ENCODE results near the gene MED29. TPM values are rescaled to one million over a fixed set of nuclear protein-coding genes. Genes with fewer than 3 reads are reported as not detected.

The MED29 gene
- total and polyA plus RNA-seq, 2 donors (not counting 1 experiment from before 2014, with no cell fraction given) = 33.0 to 47.5 TPM

DNA sequence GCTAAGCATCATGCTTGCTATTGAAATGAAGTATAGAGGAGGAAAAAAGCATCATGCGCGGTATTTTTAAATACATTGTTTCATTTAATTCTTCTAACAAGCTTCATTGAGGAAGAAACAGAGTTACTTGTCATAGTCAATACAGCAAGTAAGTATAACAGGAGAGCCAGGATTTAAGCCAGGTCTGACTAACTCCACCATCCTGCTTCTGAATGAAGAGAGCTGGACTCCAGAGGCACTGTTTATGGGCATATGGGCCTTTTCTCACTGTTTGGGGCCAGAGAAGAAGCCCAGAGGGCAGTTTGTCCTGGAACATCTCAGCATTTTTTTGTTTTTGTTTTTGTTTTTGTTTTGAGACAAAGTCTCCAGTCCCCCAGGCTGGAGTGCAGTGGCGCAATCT lies 41.0 kb upstream of the MED29 start:
- Histone ChIP-seq H3K4me1 (ENCODE audit: control insufficient read depth in 2 of 2, insufficient read depth in 2 of 2, low read length in 2 of 2) (peaks cover 10 to 17% of the 10 kb centered on the region in 2 donors), H3K27me3 (replicated peaks in 1 of 4; ENCODE audit: control extremely low read depth in 1 of 4, control insufficient read depth in 3 of 4, insufficient read depth in 4 of 4, low read length in 3 of 4) (no peaks in the 10 kb centered on the region), H3K9me3 (ENCODE audit: control extremely low read depth in 1 of 3, control insufficient read depth in 2 of 3, insufficient read depth in 1 of 3, low read length in 2 of 3) (no peaks in the 10 kb centered on the region), H4K20me1 (ENCODE audit: control insufficient read depth, insufficient read depth, low read length, poor library complexity, severe bottlenecking) (peaks cover 35% of the 10 kb centered on the region), H3K27ac (ENCODE audit: low read length in 2 of 2) (no peak overlapping the region), H2AFZ (ENCODE audit: insufficient read depth, low read depth, low read length, poor library complexity, severe bottlenecking) (no peak overlapping the region), H3K36me3 (replicated peaks in 1 of 2; ENCODE audit: control extremely low read depth in 1 of 2, control insufficient read depth in 1 of 2, extremely low read depth in 1 of 2, insufficient read depth in 2 of 2, low read length in 1 of 2) (peaks cover 3 to 59% of the 10 kb centered on the region in 2 experiments), H3K9ac (ENCODE audit: low read length) (no peak overlapping the region), H3K4me2 (replicated peaks; ENCODE audit: low read depth, low read length, poor library complexity, severe bottlenecking) (no peak overlapping the region), H3K4me3 (ENCODE audit: control extremely low read depth in 1 of 5, extremely low read depth in 1 of 5, insufficient read depth in 1 of 5, low read depth in 2 of 5, low read length in 4 of 5) (no peak overlapping the region), H3K79me2 (ENCODE audit: control insufficient read depth, insufficient read depth, low read length) (peaks cover 53% of the 10 kb centered on the region)
- ChIA-PET POLR2A (no interaction called here), CTCF (interaction anchor here (2.5 kb wide), 1 partner anchor 48 kb away, joined by 7 read pairs; no protein-coding TSS in a partner anchor)
- DNase-seq (no peak), ATAC-seq (ENCODE audit: low read depth) (no peak)
- TF ChIP-seq CTCF (IDR thresholded peaks at IDR 0.05) = no peak
- TF ChIP-seq EZH2 (IDR thresholded peaks at IDR 0.05; ENCODE audit: borderline replicate concordance, insufficient read depth, low read depth, low read length, poor library complexity, severe bottlenecking) = no peak
- Mint-ChIP-seq H3K4me3 (no peak overlapping the region), H3K27ac (no peak overlapping the region), H3K4me1 (peaks cover 46% of the 10 kb centered on the region), H3K9me3 (ENCODE audit: insufficient read depth) (no peaks in the 10 kb centered on the region), H3K27me3 (no peaks in the 10 kb centered on the region)
- intact Hi-C loops (cut with micrococcal nuclease) = no loop called here
- WGBS (ENCODE audit: insufficient coverage) = 100% methylated on average over 1 of the region's 3 CpGs

- DNase-seq (peak; percentile 80), ATAC-seq (ENCODE audit: low read depth) (peak; percentile 89)
- no CpG with 5 or more reads among the region's 4 CpGs for WGBS (ENCODE audit: insufficient coverage)
- Histone ChIP-seq H3K36me3 (replicated peaks in 1 of 2; ENCODE audit: control extremely low read depth in 1 of 2, control insufficient read depth in 1 of 2, extremely low read depth in 1 of 2, insufficient read depth in 2 of 2, low read length in 1 of 2) (peaks cover 7 to 67% of the 10 kb centered on the region in 2 experiments), H3K79me2 (ENCODE audit: control insufficient read depth, insufficient read depth, low read length) (peaks cover 42% of the 10 kb centered on the region), H3K27ac (ENCODE audit: low read length in 2 of 2) (peak overlapping the region; percentile 71 to 86), H3K4me3 (ENCODE audit: control extremely low read depth in 1 of 5, extremely low read depth in 1 of 5, insufficient read depth in 1 of 5, low read depth in 2 of 5, low read length in 4 of 5) (no peak overlapping the region), H2AFZ (ENCODE audit: insufficient read depth, low read depth, low read length, poor library complexity, severe bottlenecking) (no peak overlapping the region), H3K9me3 (ENCODE audit: control extremely low read depth in 1 of 3, control insufficient read depth in 2 of 3, insufficient read depth in 1 of 3, low read length in 2 of 3) (no peaks in the 10 kb centered on the region), H3K27me3 (replicated peaks in 1 of 4; ENCODE audit: control extremely low read depth in 1 of 4, control insufficient read depth in 3 of 4, insufficient read depth in 4 of 4, low read length in 3 of 4) (no peaks in the 10 kb centered on the region), H3K4me1 (ENCODE audit: control insufficient read depth in 2 of 2, insufficient read depth in 2 of 2, low read length in 2 of 2) (peaks cover 10 to 14% of the 10 kb centered on the region in 2 donors), H4K20me1 (ENCODE audit: control insufficient read depth, insufficient read depth, low read length, poor library complexity, severe bottlenecking) (peaks cover 27% of the 10 kb centered on the region), H3K4me2 (replicated peaks; ENCODE audit: low read depth, low read length, poor library complexity, severe bottlenecking) (peak overlapping the region; percentile 32), H3K9ac (ENCODE audit: low read length) (no peak overlapping the region)
- TF ChIP-seq CTCF (IDR thresholded peaks at IDR 0.05) = peak; percentile 50
- TF ChIP-seq EZH2 (IDR thresholded peaks at IDR 0.05; ENCODE audit: borderline replicate concordance, insufficient read depth, low read depth, low read length, poor library complexity, severe bottlenecking) = no peak
- intact Hi-C loops (cut with micrococcal nuclease) = no loop called here
- Mint-ChIP-seq H3K9me3 (ENCODE audit: insufficient read depth) (no peaks in the 10 kb centered on the region), H3K27ac (peak overlapping the region; percentile 82), H3K4me3 (no peak overlapping the region), H3K4me1 (peaks cover 32% of the 10 kb centered on the region), H3K27me3 (no peaks in the 10 kb centered on the region)
- CTCF ChIA-PET = no interaction called here
- POLR2A ChIA-PET = no interaction called here
These were observed 39.6 kb upstream of the MED29 start for GRCh38 chr19:39351537-39352064.

Measured in B cell (primary cell).